ENCODE results near the gene FHOD3. TPM values are rescaled to one million over a fixed set of nuclear protein-coding genes. Genes with fewer than 3 reads are reported as not detected.

The FHOD3 gene
- total RNA-seq, 3 donors from 2014 or later = 2.7 to 14.4 (median 4.0) TPM

GRCh38 chr18:36663312-36663711, 365.8 kb downstream of the FHOD3 start:
- no peak for DNase-seq
- no peaks in the 10 kb centered on the region for H3K9me3 ChIP-seq
- intact Hi-C loops (cut with DNase I, micrococcal nuclease) = loop anchor here in 1 of 2 donors (10.0 kb wide), 1 partner anchor 89 kb away; no protein-coding TSS in a partner anchor
- H3K4me3 ChIP-seq = no peak overlapping the region
- ATAC-seq = no peak
- no peaks in the 10 kb centered on the region for H3K4me1 ChIP-seq (ENCODE audit: low read depth)
- H3K36me3 ChIP-seq (ENCODE audit: low read depth) = no peaks in the 10 kb centered on the region
- no peak for TF ChIP-seq CTCF (IDR thresholded peaks at IDR 0.05)

DNA sequence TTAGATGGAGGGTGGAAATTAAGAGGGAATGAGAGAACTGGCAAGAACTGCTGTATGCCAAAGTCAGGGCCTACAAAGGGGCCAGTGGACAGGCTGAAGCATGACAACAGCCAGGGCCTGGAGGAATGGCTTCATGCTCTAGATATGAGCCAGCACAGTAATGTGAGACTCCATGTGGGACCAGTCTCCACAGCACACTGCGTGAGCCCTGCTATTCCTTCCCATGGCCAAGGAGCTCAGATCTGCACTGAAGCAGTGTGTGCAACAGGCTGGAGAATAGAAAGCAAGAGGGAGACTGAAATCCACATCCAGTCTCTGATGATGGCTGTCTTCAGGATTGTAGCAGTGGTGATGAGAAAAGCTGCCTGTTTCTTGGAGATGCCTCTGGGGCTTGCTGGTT, 368.4 kb downstream of the FHOD3 start:
- no peaks in the 10 kb centered on the region for H3K36me3 ChIP-seq (ENCODE audit: low read depth)
- intact Hi-C loops (cut with DNase I, micrococcal nuclease) = loop anchor here in 1 of 2 donors (10.0 kb wide), 1 partner anchor 91 kb away; no protein-coding TSS in a partner anchor
- no peaks in the 10 kb centered on the region for H3K4me1 ChIP-seq (ENCODE audit: low read depth)
- no peaks in the 10 kb centered on the region for H3K9me3 ChIP-seq
- DNase-seq (no peak), ATAC-seq (no peak)
- TF ChIP-seq CTCF (IDR thresholded peaks at IDR 0.05) = no peak
- no peak overlapping the region for H3K4me3 ChIP-seq

- Histone ChIP-seq H3K36me3 (ENCODE audit: low read depth) (no peaks in the 10 kb centered on the region), H3K4me1 (ENCODE audit: low read depth) (no peaks in the 10 kb centered on the region), H3K9me3 (no peaks in the 10 kb centered on the region), H3K4me3 (no peak overlapping the region)
- ATAC-seq (peak; percentile 66), DNase-seq (no peak)
- TF ChIP-seq CTCF (IDR thresholded peaks at IDR 0.05) = no peak
- intact Hi-C loops (cut with DNase I, micrococcal nuclease) = loop anchor here in 1 of 2 donors (10.0 kb wide), 1 partner anchor 93 kb away; no protein-coding TSS in a partner anchor
Observed at GRCh38 chr18:36667811-36668210, 370.3 kb downstream of the FHOD3 start.

DNA sequence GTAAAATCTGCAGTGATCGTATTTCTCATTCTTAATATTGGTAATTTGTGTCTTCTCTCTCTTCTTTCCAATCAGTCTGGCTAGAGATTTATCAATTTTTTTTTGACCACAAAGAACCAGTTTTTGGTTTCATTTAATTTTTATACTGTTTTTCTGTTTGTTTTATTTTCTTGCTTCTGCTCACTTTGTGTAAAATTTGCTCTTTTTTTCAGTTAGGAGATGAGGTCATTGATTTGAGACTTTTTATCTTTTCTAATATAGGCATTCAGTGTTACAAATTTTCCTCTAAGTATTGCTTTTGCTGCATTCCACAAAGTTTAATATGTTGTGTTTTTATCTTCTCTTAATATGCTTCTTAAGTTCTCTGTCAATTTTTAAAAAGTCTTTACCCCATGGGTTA, 370.8 kb downstream of the FHOD3 start:
- Histone ChIP-seq H3K4me3 (no peak overlapping the region), H3K9me3 (no peaks in the 10 kb centered on the region), H3K36me3 (ENCODE audit: low read depth) (no peaks in the 10 kb centered on the region), H3K4me1 (ENCODE audit: low read depth) (no peaks in the 10 kb centered on the region)
- DNase-seq (no peak), ATAC-seq (no peak)
- no peak for TF ChIP-seq CTCF (IDR thresholded peaks at IDR 0.05)
- intact Hi-C loops (cut with DNase I, micrococcal nuclease) = loop anchor here in 1 of 2 donors (10.0 kb wide), 1 partner anchor 94 kb away; no protein-coding TSS in a partner anchor

GRCh38 chr18:36672437-36673344, 375.2 kb downstream of the FHOD3 start:
- no peak overlapping the region for H3K4me3 ChIP-seq
- intact Hi-C loops (cut with DNase I, micrococcal nuclease) = no loop called here
- DNase-seq (peak; percentile 28 to 54 (median 46)), ATAC-seq (peak; percentile 62)
- no peaks in the 10 kb centered on the region for H3K36me3 ChIP-seq (ENCODE audit: low read depth)
- no peak for TF ChIP-seq CTCF (IDR thresholded peaks at IDR 0.05)
- no peaks in the 10 kb centered on the region for H3K9me3 ChIP-seq
- no peaks in the 10 kb centered on the region for H3K4me1 ChIP-seq (ENCODE audit: low read depth)

All from mucosa of descending colon (tissue), 3 donors.